HG03354 (cell line): ENCODE data around the gene COL28A1.
A peak's percentile ranks its signal among the peaks of the same experiment; 100 is the strongest.

ENCODE experiments used
- ATAC-seq: cut with Tn5 transposase; IDR thresholded peaks from one replicate; pipeline ENCODE4 v1.9.1; 2021; ENCODE audit warnings: mild to moderate bottlenecking; ENCODE audit not compliant: unreplicated experiment, poor library complexity, severe bottlenecking

COL28A1 gene

GRCh38 chr7:7535691-7536090, at the start of gene COL28A1:
TSS of gene COL28A1 (minus strand) at chr7:7535873. CDS start at chr7:7532875, 2,998 bp downstream.
- no peak for ATAC-seq

GRCh38 chr7:7584653-7585052, 49.0 kb upstream of the COL28A1 start:
- ATAC-seq, result no peak

- no peak for ATAC-seq
Observed at GRCh38 chr7:7583731-7584130, 48.1 kb upstream of the COL28A1 start.

GRCh38 chr7:7582596-7582995, 46.9 kb upstream of the COL28A1 start:
- no peak for ATAC-seq

- ATAC-seq, result no peak
Observed at GRCh38 chr7:7581531-7582179, 46.0 kb upstream of the COL28A1 start.

GRCh38 chr7:7579638-7580037, 44.0 kb upstream of the COL28A1 start:
- no peak for ATAC-seq

- ATAC-seq, result peak; percentile 72
Observed at GRCh38 chr7:7577888-7578287, 42.2 kb upstream of the COL28A1 start.

GRCh38 chr7:7576344-7576743, 40.7 kb upstream of the COL28A1 start:
- ATAC-seq, result no peak

GRCh38 chr7:7573701-7574100, 38.0 kb upstream of the COL28A1 start:
- no peak for ATAC-seq

- ATAC-seq, result no peak
Observed at GRCh38 chr7:7570584-7570983, 34.9 kb upstream of the COL28A1 start.

GRCh38 chr7:7569615-7570014, 33.9 kb upstream of the COL28A1 start:
- ATAC-seq, result no peak

GRCh38 chr7:7569081-7569527, 33.4 kb upstream of the COL28A1 start:
- peak; percentile 44 for ATAC-seq

- ATAC-seq, result no peak
Observed at GRCh38 chr7:7568553-7568952, 32.9 kb upstream of the COL28A1 start.

GRCh38 chr7:7567898-7568531, 32.3 kb upstream of the COL28A1 start:
- no peak for ATAC-seq

- ATAC-seq, result peak; percentile 80
Observed at GRCh38 chr7:7566651-7567611, 31.3 kb upstream of the COL28A1 start, which contains the start of gene MIOS. TSS of gene MIOS (plus strand) at chr7:7566884. CDS start at chr7:7572476, 5,592 bp downstream.

GRCh38 chr7:7565746-7566650, 30.3 kb upstream of the COL28A1 start:
- peak; percentile 42 for ATAC-seq

GRCh38 chr7:7565018-7565680, 29.5 kb upstream of the COL28A1 start:
- no peak for ATAC-seq

- no peak for ATAC-seq
Observed at GRCh38 chr7:7564323-7564780, 28.7 kb upstream of the COL28A1 start.

- no peak for ATAC-seq
Observed at GRCh38 chr7:7563813-7564212, 28.1 kb upstream of the COL28A1 start.
